Activated CD4-positive, alpha-beta T cell treated with anti-CD3 and anti-CD28 coated beads, Interleukin-2, amount 50 U/mL, for 16 hours (primary cell): ENCODE data around the gene EXOC3.
"Not testable (repeated sequence)": the region's sequence is repeated elsewhere in the genome, so short reads cannot be mapped to it uniquely, and the experiment has no call there.

Experiments
- DNase-seq: peaks from one replicate; pipeline ENCODE4 v3.0.0-alpha.2; 2020

The EXOC3 gene

DNA sequence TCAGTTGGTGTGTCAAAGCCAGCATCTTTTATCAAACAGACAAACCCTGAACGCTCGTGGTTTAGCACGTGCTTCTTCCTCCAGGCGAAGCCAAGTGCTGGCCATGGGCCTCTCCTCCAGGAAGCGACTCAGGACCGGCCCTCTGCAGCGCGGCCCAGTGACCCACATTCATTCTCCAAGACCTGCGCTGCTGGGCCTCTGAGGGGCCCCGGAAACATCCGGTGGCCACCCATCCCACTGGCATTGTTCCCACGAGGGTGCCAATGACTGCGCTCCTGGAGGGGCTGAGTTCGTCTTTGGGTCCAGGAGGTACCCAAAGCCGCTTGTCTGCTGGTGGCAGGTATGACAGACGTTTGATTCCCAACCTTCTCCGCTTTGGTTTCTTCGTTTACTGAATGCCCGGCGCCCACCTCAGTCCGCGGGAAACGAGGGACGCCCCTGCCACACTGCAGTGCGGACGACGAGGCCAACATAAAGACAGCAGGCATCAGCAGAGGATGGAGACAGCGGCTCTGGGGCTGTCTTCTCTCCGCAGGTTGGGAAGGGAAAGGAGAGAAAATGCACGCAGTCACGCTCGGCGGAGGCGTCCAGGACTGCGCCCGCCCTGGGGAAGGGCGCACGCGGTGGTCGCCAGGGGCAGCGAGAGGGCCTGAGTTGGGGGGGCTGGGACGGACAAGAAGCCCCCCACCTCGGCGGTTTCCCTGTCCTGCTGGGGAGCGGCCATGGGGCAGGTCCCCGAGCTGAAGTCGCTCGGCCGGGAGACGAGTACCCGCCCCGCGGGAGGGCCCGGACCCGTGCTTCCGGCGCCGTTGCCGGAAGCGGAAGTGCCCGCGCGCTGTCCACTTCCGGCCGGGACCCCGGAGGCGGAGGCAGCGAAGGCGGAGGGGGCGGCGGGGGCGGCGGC lies at the start of gene EXOC3:
EXOC3 (plus strand) TSS at position 842 of the 904 bp plus-strand sequence. CDS start 3,030 bp downstream, outside the sequence.
- DNase-seq: peak; percentile 78

DNA sequence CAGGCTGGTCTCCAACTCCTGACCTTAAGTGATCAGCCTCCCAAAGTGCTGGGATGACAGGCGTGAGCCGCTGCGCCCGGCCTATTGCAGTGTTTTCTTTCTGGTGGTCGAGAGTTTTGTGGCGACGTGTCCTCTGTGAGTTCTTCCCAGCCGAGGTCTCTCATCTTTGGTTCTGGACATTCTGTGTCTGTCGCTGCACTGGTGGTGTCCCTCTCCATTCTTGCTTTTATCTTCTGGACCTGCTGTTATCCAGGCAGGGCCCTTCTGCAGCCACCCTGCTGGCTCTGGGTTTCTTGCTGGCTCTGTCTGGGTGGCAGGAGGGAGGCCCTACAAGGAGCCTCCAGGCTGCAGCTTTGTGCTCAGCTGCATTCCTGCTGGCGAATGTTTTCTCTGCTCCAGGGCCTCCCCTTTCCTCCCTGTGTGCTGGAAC lies 49.1 kb upstream of the EXOC3 start:
- DNase-seq: no peak

- DNase-seq: no peak
These were observed 48.3 kb upstream of the EXOC3 start for GRCh38 chr5:394671-395155.

- DNase-seq: no peak
These were observed 47.6 kb upstream of the EXOC3 start for GRCh38 chr5:395156-395920.

GRCh38 chr5:395921-396530 lies 47.0 kb upstream of the EXOC3 start:
- DNase-seq: no peak

- no peak for DNase-seq
These were observed 46.4 kb upstream of the EXOC3 start for GRCh38 chr5:396531-396961.

GRCh38 chr5:398141-398474 lies 44.9 kb upstream of the EXOC3 start:
- DNase-seq: not testable (repeated sequence)

- no peak for DNase-seq
These were observed 44.3 kb upstream of the EXOC3 start for GRCh38 chr5:398475-399295.

GRCh38 chr5:399296-400281 lies 43.4 kb upstream of the EXOC3 start:
- peak; percentile 80 for DNase-seq

DNA sequence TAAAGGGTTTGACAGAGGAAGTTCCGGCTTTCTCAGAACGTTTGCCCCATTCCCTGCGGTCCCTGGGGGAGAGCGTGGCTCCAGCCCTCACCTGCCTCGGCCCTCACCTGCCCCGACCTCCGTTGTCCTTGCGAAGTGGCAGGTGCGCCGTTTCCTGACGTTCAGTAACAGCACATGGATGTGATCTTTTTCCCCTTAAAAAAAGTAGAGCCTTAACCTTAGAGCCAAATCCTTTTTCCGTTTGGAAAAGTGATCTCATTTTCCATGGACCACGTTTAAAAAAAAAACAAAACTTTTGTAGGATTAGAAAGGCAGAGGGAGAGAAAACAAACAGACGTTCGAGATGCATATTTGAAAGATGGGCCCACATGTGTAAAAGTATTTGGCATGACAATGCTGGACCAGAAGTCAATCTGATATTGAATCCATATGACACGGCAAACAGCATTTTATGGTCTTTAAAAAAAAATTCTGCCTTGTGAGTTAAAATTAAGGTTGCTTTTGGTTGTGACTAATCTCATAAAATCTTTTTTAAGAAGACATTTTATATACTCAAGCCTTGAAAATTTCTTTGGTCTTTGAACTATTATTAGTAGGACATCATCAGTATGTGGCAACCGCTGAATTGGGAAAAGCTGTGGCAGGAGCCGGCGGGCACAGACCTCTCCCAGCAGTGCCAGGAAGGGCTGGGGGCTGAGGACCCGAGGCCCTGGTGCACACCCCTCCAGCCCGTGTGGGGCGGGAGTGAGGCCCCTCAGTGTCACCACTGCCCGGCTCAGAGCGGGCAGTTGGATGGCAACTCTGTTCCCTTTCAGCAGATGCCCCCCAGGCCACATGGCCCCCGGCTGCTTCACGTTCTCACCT lies 42.5 kb upstream of the EXOC3 start:
- DNase-seq: no peak

- DNase-seq: no peak
These were observed 41.6 kb upstream of the EXOC3 start for GRCh38 chr5:401146-402034.

DNA sequence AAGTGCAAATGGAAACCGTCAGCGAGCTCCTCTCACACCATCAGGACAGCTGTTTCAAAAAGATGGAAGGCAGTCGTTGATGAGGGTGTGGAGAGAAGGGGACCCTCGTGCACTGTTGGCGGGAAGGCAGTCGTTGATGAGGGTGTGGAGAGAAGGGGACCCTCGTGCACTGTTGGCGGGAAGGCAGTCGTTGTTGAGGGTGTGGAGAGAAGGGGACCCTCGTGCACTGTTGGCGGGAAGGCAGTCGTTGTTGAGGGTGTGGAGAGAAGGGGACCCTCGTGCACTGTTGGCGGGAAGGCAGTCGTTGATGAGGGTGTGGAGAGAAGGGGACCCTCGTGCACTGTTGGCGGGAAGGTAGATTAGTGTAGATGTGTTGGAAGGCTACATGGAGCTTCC lies 40.8 kb upstream of the EXOC3 start:
- not testable (repeated sequence) for DNase-seq

DNA sequence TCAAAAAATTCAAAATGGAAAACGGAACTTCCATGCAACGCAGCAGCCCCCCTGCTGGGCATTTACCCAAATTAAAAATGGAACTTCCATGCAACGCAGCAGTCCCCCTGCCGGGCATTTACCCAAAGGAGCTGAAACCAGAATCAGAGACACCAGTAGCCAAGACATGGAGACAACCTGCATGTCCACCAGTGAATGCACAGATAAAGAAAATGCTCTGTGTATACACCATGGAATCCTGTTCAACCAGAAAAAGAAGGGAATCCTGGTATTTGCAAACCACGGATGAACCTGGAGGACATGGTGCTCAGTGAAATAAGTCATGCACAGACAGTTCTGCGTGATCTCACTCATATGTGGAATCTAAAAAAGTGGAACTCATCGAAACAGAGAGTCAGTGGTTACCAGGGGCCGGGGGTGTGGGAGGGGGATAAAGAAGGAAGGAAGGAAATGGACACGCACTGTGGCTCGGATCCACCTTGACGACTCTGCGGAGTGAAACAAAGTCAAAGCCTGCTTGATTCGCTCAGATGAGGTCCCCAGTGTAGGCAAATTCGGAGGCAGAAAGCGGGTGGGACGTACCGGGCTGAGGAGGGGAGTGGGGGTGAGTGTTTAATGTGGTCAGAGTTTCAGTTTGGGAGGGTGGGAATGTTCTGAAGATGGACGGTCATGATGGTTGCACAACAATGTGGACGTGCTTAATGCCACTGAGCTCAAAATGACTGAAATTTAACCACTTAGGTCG lies 40.2 kb upstream of the EXOC3 start:
- peak; percentile 73 for DNase-seq

GRCh38 chr5:403995-404394 lies 39.0 kb upstream of the EXOC3 start:
- no peak for DNase-seq

DNA sequence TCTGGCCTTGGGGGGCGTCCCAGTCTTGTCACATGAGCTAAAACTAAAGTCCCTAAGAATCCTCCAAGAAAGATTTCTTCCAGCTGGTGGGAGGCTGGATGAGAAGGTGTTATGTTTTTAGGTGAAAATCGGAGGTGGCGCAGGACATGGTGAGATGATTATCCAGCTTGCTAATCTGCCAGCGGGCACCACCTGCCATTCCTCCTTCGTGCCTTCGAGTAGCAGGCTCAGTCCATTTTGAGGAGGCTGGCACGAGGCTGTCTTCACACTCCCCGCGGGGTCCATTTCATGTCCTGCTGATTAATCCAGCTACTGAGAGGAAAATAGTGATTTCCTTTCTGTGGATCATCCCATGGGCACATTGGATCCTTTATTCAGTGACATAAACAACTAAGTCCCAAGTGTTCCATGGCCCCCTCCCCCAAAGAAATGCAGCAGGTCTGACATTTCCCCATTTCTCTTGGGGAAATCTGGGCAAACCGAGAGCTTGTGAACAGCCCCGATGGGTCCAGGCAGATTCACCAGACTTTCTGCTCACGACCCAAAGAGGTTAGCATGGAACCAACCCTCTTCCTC lies 38.2 kb upstream of the EXOC3 start:
- DNase-seq: no peak

GRCh38 chr5:405421-405820 lies 37.6 kb upstream of the EXOC3 start:
- no peak for DNase-seq

- no peak for DNase-seq
These were observed 36.9 kb upstream of the EXOC3 start for GRCh38 chr5:406041-406440.

DNA sequence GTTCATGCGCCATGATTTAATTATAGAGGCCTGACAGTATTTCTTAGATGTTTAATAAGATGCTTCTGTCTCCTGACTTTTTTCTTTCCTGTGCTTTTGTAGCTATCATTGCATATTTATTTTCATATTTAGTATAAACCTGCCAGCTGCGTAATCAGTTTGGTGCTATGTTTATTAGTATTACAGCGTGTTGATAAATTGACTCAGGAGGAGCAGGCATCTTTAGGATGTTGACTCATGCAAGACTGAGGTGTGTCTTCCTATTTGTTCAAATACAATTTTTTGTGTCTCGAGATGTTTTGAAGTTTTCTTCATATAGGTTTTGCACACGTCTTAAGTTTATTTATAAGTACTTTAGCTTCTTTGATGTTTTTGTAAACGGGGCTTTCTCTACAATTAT lies 35.9 kb upstream of the EXOC3 start:
- no peak for DNase-seq
